ENCODE results near the gene TEX36.
"Not testable (repeated sequence)": the region's sequence is repeated elsewhere in the genome, so short reads cannot be mapped to it uniquely, and the experiment has no call there.

Gene TEX36, protein sequence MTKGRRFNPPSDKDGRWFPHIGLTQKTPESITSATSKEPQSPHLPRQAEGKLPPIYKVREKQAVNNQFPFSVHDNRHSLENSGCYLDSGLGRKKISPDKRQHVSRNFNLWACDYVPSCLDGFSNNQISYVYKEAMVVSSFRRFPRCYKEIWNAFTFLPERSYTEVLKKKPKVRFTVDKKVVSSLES

DNA sequence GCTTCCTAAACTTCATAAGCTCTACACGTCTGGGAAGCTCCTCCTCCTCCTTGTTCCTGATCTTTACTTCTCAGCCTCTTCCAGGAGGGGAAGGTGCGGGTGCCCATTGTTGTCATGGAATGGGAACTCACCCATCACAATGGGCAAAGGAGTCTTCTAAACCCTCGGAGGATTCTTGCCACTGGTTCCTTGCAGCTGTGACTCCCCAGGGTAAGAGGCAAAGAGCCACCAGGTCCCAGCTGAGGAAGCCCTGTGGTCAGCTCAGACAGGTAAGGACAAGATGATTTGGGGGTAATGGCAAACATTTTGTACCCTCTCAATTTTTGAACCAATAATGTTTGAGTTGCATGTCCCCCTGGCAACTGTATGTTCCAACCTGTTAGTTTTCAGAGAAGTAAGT, at the start of gene TEX36:
Gene TEX36 (minus strand): TSS at position 101 of the 400 bp plus-strand sequence. CDS start 174 bp downstream, outside the sequence.
- DNase-seq: no peak

DNA sequence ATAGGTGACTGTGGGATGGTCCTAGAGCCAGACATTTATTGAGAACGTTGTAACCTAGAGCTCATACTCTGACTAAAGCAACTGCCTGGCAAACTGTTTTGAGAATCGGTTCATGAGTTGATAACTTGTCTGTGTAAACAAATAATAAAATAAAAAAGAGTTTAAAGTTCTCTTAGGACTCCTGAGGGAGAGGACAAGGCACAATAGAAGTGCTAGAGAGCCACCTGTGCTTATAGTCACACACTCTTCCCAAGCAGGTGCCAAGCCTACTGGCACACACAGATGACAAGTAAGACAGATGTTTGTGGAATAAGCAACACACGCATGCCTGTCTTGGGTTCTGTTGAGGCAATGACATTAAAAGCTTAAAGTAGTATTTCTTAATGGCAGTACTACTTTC, 44.5 kb upstream of the TEX36 start:
- DNase-seq: no peak

GRCh38 chr10:125726914-125727313, 44.0 kb upstream of the TEX36 start:
- no peak for DNase-seq

DNA sequence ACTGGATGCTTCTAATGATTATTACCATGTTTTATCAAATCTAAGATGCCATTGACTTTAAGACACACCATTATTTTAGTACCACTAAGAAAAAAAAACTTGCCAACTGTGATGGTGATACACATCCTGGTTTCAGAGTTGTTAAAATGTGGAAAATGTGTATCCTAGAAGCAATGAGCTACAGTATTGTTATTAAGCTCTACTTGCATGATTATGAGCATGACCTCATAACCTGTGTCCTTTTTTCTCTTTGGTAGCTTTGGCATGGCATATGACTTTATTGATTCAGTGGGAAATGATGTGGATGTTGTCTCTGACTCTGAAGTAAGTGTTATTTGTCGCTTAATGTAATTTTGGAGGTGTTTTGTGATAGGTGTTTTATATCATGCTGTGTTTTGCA, 39.8 kb upstream of the TEX36 start:
- no peak for DNase-seq

GRCh38 chr10:125721035-125721434, 38.1 kb upstream of the TEX36 start:
- DNase-seq: no peak

GRCh38 chr10:125720002-125720382, 37.0 kb upstream of the TEX36 start:
- no peak for DNase-seq

DNA sequence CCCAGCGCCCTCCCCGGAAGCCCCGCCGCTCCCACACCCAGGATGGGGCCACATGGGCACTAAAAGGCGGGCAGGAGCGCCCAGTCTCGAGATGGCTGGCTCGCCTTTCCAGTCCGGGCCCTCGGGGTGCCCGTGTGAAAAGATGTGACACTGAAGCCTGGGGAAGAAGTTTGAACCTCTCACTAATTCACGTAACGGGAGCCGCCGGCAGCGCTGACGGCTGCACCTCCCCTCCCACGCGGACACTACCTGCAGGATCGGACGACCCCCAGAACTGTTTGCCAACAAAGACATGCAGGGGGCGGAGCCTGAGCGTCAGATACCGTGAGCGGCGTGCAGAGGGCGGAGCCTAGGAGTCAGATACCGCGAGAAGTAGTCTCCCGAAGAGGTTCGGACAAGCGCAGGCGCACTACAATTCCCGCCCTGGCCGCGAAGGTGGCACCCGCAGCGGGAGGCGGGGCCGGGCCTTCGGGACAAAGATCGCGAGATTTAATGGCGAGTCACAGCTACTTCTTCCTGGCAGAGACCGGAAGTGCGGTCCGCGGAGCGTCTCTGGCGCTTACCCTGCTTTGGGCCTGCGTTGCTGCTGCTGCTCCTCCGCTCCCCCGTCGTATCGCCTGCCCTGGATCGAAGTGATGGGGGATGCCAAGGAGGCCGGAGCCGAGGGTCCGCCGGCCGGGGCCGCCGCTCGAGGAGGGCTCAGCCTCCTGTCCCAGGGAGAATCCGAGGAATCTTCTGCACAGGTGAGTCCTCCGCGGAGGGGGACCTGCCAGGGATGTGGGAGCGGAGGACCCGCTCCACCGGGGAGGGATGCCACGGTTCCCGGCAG, 36.4 kb upstream of the TEX36 start, which contains the start of gene EDRF1:
Gene EDRF1 (plus strand): TSS at position 537 of the 829 bp plus-strand sequence. CDS start 99 bp downstream, at position 636.
- DNase-seq: no peak

GRCh38 chr10:125714728-125715127, 31.8 kb upstream of the TEX36 start:
- DNase-seq: not testable (repeated sequence)

DNA sequence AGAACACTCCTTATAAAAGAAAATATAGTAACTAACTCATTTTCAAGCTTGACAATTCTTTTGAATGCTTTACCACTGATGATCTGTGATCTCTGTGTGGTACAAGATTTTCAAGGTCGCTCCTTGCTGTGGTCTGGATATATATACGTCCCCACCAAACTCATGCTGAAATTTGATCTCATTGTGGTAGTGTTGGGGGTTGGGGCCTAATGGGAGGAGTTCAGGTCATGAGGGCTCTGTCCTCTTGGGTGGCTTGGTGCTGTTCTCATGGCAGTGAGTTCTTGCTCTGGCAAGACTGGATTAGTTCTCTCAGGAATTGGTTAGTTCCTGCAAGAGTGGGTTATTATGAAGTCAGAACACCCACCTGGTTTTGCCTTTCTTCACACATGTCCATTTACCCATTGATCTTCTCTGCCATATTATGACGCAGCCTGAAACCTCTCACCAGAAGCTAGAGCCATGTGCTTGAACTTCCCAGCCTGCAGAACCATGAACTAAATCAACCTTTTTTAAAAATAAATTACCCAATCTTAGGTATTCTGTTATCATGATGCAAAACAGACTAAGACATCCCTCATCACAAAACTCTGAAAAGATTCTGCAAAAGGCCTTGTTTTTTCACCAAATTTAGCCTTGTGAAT, 28.3 kb upstream of the TEX36 start:
- no peak for DNase-seq

- no peak for DNase-seq
These were observed 26.9 kb upstream of the TEX36 start for GRCh38 chr10:125709553-125710474.

GRCh38 chr10:125708971-125709503, 26.1 kb upstream of the TEX36 start:
- no peak for DNase-seq

GRCh38 chr10:125707541-125708468, 24.8 kb upstream of the TEX36 start:
- no peak for DNase-seq

DNA sequence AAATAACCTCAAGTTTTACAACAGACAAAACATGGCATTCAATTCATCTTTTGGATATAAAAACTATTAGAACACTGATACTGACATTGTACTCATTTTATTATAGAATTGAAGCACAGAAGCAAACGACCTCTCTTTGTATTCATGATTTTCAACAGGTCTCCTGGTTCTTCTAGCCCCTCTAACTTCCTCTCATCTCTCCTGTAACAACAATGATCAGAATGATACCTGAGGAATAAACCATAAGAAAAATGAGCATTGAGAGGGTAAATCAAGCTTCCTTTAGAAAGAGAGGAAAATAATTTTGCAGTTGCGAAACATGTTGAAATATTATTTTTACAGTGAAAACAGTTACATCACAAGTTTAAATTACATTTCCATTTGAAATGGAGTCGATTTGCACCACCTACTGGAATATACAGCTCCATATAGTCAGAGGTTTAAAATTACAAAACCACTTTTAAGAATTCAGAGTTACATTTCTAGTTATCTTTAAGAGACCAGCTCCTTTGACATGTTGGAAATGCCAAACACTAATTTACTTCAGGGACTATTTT, 17.5 kb upstream of the TEX36 start:
- no peak for DNase-seq

DNA sequence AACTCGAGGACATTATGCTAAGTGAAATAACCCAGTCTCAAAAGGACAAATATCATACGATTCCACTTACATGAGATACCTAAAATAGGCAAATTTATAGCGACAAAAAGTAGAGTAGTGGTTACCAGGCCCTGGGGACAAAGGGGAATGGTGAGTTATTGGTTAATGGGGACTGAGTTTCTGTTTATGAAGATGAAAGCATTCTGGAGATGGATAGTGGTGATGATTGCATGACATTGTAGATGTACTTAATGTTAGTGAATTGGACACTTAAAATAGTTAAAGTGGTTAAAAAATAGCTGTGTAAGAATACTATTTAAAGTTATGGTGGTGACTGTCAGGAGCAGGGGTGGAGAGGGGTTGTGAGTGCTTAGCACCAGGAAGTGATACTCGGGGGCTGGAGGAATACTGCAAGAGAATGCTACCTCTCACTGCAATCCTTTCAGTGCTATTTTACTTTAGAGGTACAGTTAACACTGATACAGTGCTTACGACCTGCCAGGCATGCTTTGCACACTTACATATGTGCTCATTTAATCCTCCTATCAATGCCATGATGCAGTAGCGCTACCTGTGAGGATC, 16.7 kb upstream of the TEX36 start:
- no peak for DNase-seq

DNA sequence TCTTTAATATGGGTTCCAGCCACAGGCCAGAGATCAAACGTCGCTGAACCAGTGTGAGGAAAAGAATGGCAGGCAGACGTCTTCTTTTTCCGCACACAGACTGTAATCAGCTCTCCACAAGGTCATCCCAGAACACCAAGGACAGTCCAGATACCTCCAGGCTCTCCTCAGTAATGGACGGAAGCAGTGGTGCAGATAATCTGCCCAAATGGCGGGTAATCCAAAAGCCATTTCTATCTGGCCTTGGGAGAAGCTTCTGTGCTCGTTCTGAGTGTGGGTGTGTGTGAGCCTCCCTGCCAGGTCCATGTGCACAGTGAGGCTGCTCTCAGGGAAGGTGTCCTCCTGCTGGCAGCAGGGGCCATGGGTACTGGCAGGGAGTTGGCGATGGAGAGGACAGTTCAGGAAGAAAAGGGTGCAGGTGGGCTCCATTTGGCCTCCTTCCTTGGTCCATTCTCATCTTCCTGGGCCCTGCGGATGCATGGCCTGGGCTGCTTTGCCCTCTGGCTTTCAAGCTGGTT, 15.6 kb upstream of the TEX36 start:
- no peak for DNase-seq

DNA sequence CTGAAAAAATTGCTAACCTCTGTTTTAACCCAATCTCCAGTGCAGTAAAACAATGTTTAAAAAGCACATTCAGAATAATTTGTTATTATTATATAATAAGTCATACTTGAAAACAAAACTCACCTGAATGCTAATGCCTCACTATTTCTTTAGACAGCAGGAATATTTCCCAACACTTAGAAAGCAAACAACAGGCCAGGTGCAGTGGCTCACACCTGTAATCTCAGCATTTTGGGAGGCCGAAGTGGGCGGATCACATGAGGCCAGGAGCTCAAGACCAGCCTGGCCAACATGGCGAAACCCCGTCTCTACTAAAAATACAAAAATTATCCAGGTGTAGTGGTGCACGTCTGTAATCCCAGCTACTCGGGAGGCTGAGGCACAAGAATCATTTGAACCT, 13.9 kb upstream of the TEX36 start:
- not testable (repeated sequence) for DNase-seq

DNA sequence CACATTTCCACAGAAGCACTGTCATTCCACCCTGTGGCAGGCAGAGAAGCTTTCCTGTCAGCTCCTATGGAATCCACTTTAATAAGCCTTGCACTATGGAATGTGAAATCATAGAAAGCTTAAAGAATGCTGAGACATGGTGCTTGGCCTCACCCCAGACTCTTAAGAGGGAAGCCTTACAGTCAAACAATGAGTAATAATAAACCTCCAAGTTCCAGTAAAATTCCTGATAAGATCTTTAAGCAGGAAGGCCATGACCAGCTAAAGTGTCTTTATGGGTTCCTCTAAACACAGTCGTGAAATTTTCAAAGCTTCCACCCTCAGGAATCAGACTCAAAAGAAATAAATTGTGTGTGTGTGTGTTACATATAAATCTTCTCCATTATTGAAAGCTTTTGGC, 11.9 kb upstream of the TEX36 start:
- no peak for DNase-seq

GRCh38 chr10:125693524-125693847, 10.5 kb upstream of the TEX36 start:
- DNase-seq: no peak

DNA sequence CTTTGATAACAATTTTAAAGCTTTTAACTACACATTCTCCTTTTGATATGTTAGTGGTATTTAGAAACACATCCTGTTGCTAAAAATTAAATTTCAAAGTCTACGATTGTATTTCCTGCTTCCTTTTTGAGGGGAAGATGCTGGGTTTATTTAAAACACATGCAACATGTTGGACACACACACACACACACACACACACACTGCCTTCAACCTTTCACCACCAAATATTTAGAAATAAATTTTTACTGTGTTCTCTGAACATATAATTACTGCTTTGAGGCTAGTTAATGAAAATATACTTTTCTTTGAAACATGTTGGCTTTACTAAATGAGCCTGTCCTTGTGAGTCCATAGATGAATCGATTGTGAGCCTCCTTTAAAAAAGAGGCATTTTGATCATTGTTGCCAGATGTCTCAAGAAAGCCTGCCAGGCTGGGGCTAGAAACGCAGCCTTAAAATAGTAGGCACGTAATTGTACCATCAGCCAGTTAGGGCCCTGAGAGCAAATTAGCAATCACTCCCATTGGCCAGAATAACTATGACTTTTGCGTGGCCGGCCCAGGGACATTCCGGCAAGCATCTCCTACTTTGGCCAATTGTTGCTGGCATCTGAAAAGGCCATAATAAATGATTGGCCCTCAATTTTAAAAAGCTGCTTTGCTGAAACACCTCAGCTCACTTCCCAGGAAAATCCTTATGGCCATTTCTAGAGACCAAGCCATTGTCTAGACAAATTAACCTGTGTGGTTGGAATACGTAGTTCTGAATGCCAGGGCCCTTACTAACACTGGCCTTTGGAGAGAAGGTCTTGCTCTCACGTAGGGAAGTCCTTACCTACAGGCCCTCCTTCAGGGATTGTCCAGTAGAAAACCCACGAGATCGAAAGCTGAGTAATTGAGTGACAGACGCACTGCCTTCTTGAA, 9.9 kb upstream of the TEX36 start:
- DNase-seq: no peak
